Peyer's patch (tissue), 4 donors: ENCODE measurements around the gene CDH24.

Experiments
- CTCF ChIP-seq, 6 experiments: fragments of 450-650 bp in 4 of 6; fragments of 200-600 bp in 2 of 6; sonication (generic) in 1 of 6; IDR thresholded peaks; one replicate each; pipeline ENCODE4 v1.5.1; 2017 to 2019; ENCODE audit warnings: antibody characterized with exemption in 6 of 6, mild to moderate bottlenecking in 3 of 6, moderate library complexity in 1 of 6
- POLR2A ChIP-seq, 2 donors: fragments of 450-650 bp; IDR thresholded peaks; one replicate each; pipeline ENCODE4 v1.5.1; 2017; ENCODE audit warnings: antibody characterized with exemption in 2 of 2, mild to moderate bottlenecking in 2 of 2, moderate library complexity in 2 of 2

GRCh38 chr14:23058654-23059504 lies 1.6 kb upstream of the CDH24 start:
- TF ChIP-seq CTCF (IDR thresholded peaks at IDR 0.05) (no peak), POLR2A (IDR thresholded peaks at IDR 0.05) (no peak)
